ENCODE data around the gene FCRLB. TPM values are rescaled to one million over a fixed set of nuclear protein-coding genes. Genes with fewer than 3 reads are reported as not detected.

The FCRLB gene
- total and polyA plus RNA-seq, 9 of the 15 experiments (the other 6 are each of a cell fraction or from before 2014, with no cell fraction given), result 0.20 to 4.6 (median 1.3) TPM

DNA sequence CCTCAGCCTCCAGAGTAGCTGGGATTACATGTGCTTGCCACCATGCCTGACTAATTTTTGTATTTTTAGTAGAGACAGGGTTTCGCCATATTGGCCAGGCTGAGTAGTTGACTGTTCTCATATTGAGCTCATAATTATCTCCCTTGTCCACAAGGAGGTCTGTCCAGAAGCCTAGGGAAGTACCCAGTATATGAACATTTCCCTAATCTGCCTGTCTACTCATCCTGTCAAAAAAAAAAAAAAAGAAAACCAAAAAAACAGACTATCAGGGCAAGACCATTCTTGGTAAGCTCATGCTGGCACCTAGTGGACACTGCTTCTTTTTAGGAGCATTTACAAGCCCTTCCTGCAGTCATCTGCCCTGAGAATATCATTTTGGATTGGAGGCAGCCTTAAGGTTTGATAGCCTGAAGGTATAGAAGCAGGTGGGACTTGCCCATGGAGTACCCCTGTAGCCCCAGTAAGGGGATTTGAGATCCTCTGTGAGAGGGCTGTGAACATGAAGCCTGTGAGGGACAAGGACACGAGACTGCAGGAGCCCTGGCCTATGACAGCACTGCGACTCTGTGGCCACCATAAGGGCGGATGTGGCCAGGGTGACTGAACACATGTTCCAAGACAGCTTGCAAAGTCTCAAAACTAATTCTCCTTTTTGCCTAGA is 17.4 kb downstream of the FCRLB start (continued):
- TF ChIP-seq, protein P1, sequence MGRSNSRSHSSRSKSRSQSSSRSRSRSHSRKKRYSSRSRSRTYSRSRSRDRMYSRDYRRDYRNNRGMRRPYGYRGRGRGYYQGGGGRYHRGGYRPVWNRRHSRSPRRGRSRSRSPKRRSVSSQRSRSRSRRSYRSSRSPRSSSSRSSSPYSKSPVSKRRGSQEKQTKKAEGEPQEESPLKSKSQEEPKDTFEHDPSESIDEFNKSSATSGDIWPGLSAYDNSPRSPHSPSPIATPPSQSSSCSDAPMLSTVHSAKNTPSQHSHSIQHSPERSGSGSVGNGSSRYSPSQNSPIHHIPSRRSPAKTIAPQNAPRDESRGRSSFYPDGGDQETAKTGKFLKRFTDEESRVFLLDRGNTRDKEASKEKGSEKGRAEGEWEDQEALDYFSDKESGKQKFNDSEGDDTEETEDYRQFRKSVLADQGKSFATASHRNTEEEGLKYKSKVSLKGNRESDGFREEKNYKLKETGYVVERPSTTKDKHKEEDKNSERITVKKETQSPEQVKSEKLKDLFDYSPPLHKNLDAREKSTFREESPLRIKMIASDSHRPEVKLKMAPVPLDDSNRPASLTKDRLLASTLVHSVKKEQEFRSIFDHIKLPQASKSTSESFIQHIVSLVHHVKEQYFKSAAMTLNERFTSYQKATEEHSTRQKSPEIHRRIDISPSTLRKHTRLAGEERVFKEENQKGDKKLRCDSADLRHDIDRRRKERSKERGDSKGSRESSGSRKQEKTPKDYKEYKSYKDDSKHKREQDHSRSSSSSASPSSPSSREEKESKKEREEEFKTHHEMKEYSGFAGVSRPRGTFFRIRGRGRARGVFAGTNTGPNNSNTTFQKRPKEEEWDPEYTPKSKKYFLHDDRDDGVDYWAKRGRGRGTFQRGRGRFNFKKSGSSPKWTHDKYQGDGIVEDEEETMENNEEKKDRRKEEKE (IDR thresholded peaks at IDR 0.05; ENCODE audit: borderline replicate concordance in 1 of 2, control insufficient read depth in 1 of 2, low read depth in 2 of 2, low read length in 1 of 2), result no peak
- no peak for TF ChIP-seq SRSF3 (IDR thresholded peaks at IDR 0.05; ENCODE audit: insufficient read depth, low read length)
- TF ChIP-seq SMAD2 (IDR thresholded peaks at IDR 0.05; ENCODE audit: low read depth, low read length), result no peak
- TF ChIP-seq, protein P2, sequence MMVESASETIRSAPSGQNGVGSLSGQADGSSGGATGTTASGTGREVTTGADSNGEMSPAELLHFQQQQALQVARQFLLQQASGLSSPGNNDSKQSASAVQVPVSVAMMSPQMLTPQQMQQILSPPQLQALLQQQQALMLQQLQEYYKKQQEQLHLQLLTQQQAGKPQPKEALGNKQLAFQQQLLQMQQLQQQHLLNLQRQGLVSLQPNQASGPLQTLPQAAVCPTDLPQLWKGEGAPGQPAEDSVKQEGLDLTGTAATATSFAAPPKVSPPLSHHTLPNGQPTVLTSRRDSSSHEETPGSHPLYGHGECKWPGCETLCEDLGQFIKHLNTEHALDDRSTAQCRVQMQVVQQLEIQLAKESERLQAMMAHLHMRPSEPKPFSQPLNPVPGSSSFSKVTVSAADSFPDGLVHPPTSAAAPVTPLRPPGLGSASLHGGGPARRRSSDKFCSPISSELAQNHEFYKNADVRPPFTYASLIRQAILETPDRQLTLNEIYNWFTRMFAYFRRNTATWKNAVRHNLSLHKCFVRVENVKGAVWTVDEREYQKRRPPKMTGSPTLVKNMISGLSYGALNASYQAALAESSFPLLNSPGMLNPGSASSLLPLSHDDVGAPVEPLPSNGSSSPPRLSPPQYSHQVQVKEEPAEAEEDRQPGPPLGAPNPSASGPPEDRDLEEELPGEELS (CRISPR knock-in tag; IDR thresholded peaks at IDR 0.05; ENCODE audit: borderline replicate concordance), result no peak
- TF ChIP-seq, protein P3, sequence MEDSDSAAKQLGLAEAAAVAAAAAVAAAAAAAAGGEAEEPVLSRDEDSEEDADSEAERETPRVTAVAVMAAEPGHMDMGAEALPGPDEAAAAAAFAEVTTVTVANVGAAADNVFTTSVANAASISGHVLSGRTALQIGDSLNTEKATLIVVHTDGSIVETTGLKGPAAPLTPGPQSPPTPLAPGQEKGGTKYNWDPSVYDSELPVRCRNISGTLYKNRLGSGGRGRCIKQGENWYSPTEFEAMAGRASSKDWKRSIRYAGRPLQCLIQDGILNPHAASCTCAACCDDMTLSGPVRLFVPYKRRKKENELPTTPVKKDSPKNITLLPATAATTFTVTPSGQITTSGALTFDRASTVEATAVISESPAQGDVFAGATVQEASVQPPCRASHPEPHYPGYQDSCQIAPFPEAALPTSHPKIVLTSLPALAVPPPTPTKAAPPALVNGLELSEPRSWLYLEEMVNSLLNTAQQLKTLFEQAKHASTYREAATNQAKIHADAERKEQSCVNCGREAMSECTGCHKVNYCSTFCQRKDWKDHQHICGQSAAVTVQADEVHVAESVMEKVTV (CRISPR knock-in tag; IDR thresholded peaks at IDR 0.05), result peak; percentile 89
- TF ChIP-seq CBFB (CRISPR knock-in tag; IDR thresholded peaks at IDR 0.05), result no peak
- TF ChIP-seq ILK (tag; IDR thresholded peaks at IDR 0.05; ENCODE audit: borderline replicate concordance, low read depth), result no peak
- peak; percentile 68 for TF ChIP-seq FOSL1 (tag; conservative IDR thresholded peaks at IDR 0.05)
- TF ChIP-seq MCM5 (IDR thresholded peaks at IDR 0.05; ENCODE audit: low read depth), result no peak
- no peak for TF ChIP-seq SIRT6 (IDR thresholded peaks at IDR 0.05; ENCODE audit: low read depth, low read length)
- TF ChIP-seq, protein P4, sequence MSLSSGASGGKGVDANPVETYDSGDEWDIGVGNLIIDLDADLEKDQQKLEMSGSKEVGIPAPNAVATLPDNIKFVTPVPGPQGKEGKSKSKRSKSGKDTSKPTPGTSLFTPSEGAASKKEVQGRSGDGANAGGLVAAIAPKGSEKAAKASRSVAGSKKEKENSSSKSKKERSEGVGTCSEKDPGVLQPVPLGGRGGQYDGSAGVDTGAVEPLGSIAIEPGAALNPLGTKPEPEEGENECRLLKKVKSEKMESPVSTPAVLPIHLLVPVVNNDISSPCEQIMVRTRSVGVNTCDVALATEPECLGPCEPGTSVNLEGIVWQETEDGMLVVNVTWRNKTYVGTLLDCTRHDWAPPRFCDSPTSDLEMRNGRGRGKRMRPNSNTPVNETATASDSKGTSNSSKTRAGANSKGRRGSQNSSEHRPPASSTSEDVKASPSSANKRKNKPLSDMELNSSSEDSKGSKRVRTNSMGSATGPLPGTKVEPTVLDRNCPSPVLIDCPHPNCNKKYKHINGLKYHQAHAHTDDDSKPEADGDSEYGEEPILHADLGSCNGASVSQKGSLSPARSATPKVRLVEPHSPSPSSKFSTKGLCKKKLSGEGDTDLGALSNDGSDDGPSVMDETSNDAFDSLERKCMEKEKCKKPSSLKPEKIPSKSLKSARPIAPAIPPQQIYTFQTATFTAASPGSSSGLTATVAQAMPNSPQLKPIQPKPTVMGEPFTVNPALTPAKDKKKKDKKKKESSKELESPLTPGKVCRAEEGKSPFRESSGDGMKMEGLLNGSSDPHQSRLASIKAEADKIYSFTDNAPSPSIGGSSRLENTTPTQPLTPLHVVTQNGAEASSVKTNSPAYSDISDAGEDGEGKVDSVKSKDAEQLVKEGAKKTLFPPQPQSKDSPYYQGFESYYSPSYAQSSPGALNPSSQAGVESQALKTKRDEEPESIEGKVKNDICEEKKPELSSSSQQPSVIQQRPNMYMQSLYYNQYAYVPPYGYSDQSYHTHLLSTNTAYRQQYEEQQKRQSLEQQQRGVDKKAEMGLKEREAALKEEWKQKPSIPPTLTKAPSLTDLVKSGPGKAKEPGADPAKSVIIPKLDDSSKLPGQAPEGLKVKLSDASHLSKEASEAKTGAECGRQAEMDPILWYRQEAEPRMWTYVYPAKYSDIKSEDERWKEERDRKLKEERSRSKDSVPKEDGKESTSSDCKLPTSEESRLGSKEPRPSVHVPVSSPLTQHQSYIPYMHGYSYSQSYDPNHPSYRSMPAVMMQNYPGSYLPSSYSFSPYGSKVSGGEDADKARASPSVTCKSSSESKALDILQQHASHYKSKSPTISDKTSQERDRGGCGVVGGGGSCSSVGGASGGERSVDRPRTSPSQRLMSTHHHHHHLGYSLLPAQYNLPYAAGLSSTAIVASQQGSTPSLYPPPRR (CRISPR knock-in tag; IDR thresholded peaks at IDR 0.05; ENCODE audit: borderline replicate concordance), result no peak
- no peak for TF ChIP-seq SREBF2 (CRISPR knock-in tag; IDR thresholded peaks at IDR 0.05)
- TF ChIP-seq GTF2E2 (tag; IDR thresholded peaks at IDR 0.05), result no peak

All from K562 (cell line).